HL-60 (cell line): ENCODE data around the gene SMTNL1.

Experiments
- DNase-seq, 2 experiments: peaks; one replicate each; pipeline ENCODE4 v3.0.0-alpha.2; 2010 to 2020; ENCODE audit warnings: low read depth in 1 of 2, low spot score in 1 of 2
- H3K27ac ChIP-seq: fragments of 250-450 bp; sonication (Bioruptor Pico); replicated peaks from 2 replicates; pipeline ENCODE4 v1.5.1; 2020; ENCODE audit warnings: mild to moderate bottlenecking, moderate library complexity
- H3K27me3 ChIP-seq: fragments of 250-450 bp; sonication (Bioruptor Pico); 2 replicates; pipeline ENCODE4 v1.5.1; 2021; ENCODE audit warnings: mild to moderate bottlenecking, moderate library complexity; ENCODE audit not compliant: insufficient read depth, poor library complexity, severe bottlenecking
- H3K4me3 ChIP-seq: replicated peaks from 2 replicates; pipeline ENCODE4 v1.5.1; 2011; ENCODE audit warnings: mild to moderate bottlenecking, control low read depth, low read length; ENCODE audit not compliant: insufficient read depth
- GABPA ChIP-seq: IDR thresholded peaks from 2 replicates; pipeline ENCODE4 v1.6.1; 2012; ENCODE audit warnings: low read depth
- POLR2AphosphoS5 ChIP-seq: IDR thresholded peaks from 2 replicates; pipeline ENCODE4 v1.6.1; 2012; ENCODE audit warnings: low read depth
- SPI1 ChIP-seq: IDR thresholded peaks from 2 replicates; pipeline ENCODE4 v1.6.1; 2012; ENCODE audit warnings: low read depth, mild to moderate bottlenecking, borderline replicate concordance
- TF ChIP-seq, protein P1 (sequence below): IDR thresholded peaks from one replicate; pipeline ENCODE4 v1.5.1; 2011; ENCODE audit warnings: low read length, control low read depth, inconsistent platforms; ENCODE audit not compliant: insufficient read depth
- TF ChIP-seq, protein P2 (sequence below): IDR thresholded peaks from 2 replicates; pipeline ENCODE4 v1.6.1; 2012; ENCODE audit warnings: low read depth; ENCODE audit not compliant: insufficient replicate concordance

SMTNL1 gene

GRCh38 chr11:57562596-57562995 lies 25.2 kb downstream of the SMTNL1 start:
- no peak for DNase-seq
- H3K27me3 ChIP-seq: no peaks in the 10 kb centered on the region
- TF ChIP-seq, protein P1, sequence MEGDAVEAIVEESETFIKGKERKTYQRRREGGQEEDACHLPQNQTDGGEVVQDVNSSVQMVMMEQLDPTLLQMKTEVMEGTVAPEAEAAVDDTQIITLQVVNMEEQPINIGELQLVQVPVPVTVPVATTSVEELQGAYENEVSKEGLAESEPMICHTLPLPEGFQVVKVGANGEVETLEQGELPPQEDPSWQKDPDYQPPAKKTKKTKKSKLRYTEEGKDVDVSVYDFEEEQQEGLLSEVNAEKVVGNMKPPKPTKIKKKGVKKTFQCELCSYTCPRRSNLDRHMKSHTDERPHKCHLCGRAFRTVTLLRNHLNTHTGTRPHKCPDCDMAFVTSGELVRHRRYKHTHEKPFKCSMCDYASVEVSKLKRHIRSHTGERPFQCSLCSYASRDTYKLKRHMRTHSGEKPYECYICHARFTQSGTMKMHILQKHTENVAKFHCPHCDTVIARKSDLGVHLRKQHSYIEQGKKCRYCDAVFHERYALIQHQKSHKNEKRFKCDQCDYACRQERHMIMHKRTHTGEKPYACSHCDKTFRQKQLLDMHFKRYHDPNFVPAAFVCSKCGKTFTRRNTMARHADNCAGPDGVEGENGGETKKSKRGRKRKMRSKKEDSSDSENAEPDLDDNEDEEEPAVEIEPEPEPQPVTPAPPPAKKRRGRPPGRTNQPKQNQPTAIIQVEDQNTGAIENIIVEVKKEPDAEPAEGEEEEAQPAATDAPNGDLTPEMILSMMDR: no peak
- no peak for TF ChIP-seq POLR2AphosphoS5
- TF ChIP-seq SPI1: no peak
- TF ChIP-seq, protein P2, sequence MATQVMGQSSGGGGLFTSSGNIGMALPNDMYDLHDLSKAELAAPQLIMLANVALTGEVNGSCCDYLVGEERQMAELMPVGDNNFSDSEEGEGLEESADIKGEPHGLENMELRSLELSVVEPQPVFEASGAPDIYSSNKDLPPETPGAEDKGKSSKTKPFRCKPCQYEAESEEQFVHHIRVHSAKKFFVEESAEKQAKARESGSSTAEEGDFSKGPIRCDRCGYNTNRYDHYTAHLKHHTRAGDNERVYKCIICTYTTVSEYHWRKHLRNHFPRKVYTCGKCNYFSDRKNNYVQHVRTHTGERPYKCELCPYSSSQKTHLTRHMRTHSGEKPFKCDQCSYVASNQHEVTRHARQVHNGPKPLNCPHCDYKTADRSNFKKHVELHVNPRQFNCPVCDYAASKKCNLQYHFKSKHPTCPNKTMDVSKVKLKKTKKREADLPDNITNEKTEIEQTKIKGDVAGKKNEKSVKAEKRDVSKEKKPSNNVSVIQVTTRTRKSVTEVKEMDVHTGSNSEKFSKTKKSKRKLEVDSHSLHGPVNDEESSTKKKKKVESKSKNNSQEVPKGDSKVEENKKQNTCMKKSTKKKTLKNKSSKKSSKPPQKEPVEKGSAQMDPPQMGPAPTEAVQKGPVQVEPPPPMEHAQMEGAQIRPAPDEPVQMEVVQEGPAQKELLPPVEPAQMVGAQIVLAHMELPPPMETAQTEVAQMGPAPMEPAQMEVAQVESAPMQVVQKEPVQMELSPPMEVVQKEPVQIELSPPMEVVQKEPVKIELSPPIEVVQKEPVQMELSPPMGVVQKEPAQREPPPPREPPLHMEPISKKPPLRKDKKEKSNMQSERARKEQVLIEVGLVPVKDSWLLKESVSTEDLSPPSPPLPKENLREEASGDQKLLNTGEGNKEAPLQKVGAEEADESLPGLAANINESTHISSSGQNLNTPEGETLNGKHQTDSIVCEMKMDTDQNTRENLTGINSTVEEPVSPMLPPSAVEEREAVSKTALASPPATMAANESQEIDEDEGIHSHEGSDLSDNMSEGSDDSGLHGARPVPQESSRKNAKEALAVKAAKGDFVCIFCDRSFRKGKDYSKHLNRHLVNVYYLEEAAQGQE: no peak
- TF ChIP-seq GABPA: no peak
- H3K4me3 ChIP-seq: no peak overlapping the region
- no peak overlapping the region for H3K27ac ChIP-seq

DNA sequence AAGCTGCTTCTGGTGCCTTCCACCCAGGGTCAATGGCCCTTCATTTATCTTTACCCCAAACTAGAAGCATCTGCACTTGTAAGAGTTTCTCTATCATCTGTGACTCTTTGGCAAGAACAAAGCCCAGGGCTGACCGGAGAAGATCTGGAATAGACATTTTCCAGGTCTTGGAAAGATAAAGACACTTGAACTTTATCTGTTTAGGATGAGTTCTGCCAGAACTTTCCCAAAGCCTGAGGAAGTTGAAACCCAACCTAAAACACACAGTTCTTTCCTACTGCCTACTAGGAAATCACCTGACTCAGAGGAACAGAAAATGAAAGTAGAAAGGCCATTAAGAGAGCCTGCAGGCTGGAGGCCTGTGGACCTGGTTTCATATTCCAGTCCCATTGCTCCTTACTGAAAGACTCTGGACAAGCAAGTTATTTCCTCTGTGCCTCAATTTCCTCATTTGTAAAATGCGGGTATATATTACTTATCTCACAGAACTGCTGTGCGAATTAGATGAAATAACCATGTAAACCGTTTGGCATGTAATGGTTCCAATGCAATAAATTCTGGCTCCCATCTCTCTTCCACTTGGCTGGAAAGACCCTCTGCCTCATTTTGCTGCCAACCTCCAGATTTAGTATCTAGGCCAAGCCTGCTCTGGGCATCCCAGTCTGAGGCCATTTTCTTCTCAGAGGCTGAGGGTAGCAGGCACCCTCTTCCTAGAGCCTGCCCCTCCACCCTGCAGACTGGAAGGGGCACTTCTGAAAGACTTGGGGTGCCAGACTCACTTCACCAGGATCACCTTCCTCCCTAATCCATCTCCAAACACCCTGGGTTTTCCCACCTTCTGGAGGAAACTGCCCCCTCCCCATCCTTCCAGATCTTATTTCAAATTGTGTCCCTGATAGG lies 28.9 kb downstream of the SMTNL1 start:
- Histone ChIP-seq H3K27me3 (no peaks in the 10 kb centered on the region), H3K27ac (peak overlapping the region; percentile 51), H3K4me3 (peak overlapping the region; percentile 90)
- peak in 1 of 2 experiments; percentile 29 for DNase-seq
- TF ChIP-seq GABPA: no peak
- TF ChIP-seq SPI1: peak; percentile 32; the same call in 1 of the 2 replicates

DNA sequence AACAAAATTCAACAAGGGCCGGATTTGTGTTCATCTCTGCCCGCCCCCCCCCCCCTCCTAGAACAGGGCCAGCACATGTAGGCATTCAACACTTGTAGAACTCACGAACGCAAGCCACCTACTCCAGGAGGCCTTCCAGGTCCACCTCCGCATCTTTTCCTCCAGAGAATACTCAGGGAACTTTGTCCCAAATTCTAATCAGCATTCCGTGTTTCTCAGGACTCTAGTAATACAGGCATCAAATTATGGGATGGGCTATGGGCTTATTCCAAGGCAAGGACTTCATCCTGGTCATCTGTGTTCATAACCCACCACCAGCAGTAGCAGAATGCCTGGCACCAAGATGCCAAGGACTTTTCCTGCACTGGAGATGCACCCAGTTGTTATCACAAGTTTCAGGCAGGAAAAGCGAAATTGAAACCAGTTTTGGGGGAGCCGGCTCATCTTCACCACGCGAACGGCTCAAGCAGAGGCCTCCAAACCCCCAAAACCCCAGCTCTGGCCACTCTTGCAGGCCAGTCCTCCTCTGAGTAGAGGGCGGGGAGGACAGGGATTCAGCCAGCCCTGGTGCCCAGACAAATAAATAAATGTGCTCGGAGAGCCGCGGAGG lies 29.6 kb downstream of the SMTNL1 start:
- TF ChIP-seq GABPA (no peak), SPI1 (no peak)
- peak overlapping the region; percentile 90 for H3K4me3 ChIP-seq
- DNase-seq: no peak

DNA sequence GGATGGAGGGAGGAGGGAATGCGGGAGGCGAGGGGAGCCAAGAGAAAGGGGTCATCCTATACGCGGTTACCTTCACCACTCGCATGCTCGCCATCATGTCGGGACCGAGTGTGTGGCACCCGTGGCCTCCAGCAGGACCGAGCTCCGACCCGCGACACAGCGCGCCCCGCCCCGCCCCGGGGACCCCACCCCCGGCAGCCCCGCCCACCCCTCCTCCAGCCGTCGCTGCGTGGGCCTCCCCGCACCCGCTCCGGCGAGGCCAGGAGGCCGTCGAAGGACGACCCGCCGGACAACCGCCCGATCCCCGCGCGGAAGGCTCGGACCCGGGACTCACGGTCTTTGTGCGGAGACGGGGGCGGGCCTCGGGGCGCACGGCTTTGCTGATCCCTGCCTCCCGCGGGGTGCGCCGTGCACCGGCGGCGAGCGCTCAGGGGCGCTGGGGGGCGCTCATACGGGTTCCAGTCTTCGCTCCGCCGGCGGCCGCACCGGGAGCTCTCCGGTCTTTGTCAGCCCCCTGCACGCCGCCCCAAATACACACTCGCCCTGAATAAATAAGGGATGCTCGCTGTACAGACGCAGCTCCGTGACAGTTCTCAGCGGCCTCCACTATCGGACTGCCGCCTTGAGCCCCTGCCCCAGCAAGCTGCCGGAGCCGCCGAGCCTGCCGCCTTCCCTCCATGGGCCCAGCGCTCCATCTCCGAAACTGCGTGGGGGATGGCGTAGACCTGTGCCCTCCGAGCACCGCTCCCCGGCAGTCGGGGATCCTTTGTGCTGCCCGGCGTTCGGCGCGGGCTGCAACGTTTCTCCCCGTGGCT lies 30.3 kb downstream of the SMTNL1 start, which contains the start of gene UBE2L6:
Gene UBE2L6, minus strand, starts transcription at position 158 of the 815 bp plus-strand sequence. Its CDS starts 61 bp downstream, at position 97.
- no peaks in the 10 kb centered on the region for H3K27me3 ChIP-seq
- peak; percentile 21 to 42 for DNase-seq
- peak within 1 kb of the TSS; percentile 51 for H3K27ac ChIP-seq
- TF ChIP-seq, protein P1: no peak
- TF ChIP-seq, protein P2: no peak
- no peak for TF ChIP-seq POLR2AphosphoS5
- TF ChIP-seq GABPA: no peak
- no peak for TF ChIP-seq SPI1
- H3K4me3 ChIP-seq: peak within 1 kb of the TSS; percentile 90

More for the DNA sequence above, 29.6 kb downstream of the SMTNL1 start:
- no peak overlapping the region; the same call in 1 of the 2 replicates for H3K27ac ChIP-seq
- H3K27me3 ChIP-seq: no peaks in the 10 kb centered on the region
